Skeletal muscle tissue (tissue), 5 donors: ENCODE results near the gene FLRT3. TPM values are rescaled to one million over a fixed set of nuclear protein-coding genes. Genes with fewer than 3 reads are reported as not detected.

Source experiments
- H3K27ac ChIP-seq: one replicate; pipeline ENCODE4 v1.7.0; 2013; ENCODE audit warnings: mild to moderate bottlenecking, low read depth, low read length, inconsistent platforms
- H3K27me3 ChIP-seq, 3 donors: one replicate each; pipeline ENCODE4 v1.7.0; 2013; ENCODE audit warnings: low read length in 3 of 3; ENCODE audit not compliant: control insufficient read depth in 3 of 3, insufficient read depth in 3 of 3
- H3K36me3 ChIP-seq, 3 donors: one replicate each; pipeline ENCODE4 v1.7.0; 2013; ENCODE audit warnings: low read length in 3 of 3; ENCODE audit not compliant: control insufficient read depth in 3 of 3, insufficient read depth in 3 of 3
- H3K4me1 ChIP-seq, 3 donors: one replicate each; pipeline ENCODE4 v1.7.0; 2013; ENCODE audit warnings: low read length in 3 of 3, mild to moderate bottlenecking in 3 of 3; ENCODE audit not compliant: control insufficient read depth in 3 of 3, insufficient read depth in 3 of 3
- H3K4me3 ChIP-seq, 3 donors: one replicate each; pipeline ENCODE4 v1.7.0; 2013; ENCODE audit warnings: low read length in 3 of 3
- H3K9ac ChIP-seq, 3 donors: one replicate each; pipeline ENCODE4 v1.7.0; 2013; ENCODE audit warnings: low read length in 3 of 3, mild to moderate bottlenecking in 3 of 3, moderate library complexity in 2 of 3, low read depth in 1 of 3
- H3K9me3 ChIP-seq, 3 donors: one replicate each; pipeline ENCODE4 v1.7.0; 2013; ENCODE audit warnings: low read length in 3 of 3; ENCODE audit not compliant: control insufficient read depth in 3 of 3
- small RNA-seq: library from RNA; depleted of rRNA; stranded (forward); fragments of <200 nt; gene quantifications from one replicate; pipeline ENCODE3, GENCODE V24; 2014
- total RNA-seq: library from RNA; depleted of rRNA; stranded (reverse); fragments of >200 nt; gene quantifications from one replicate; pipeline ENCODE4 v1.2.3, GENCODE V29; 2014
- donor health status: Osteomylitis.

The FLRT3 gene
- total RNA-seq, 1 donor from 2014 or later: 9.4 TPM

- Histone ChIP-seq H3K9ac (no peak overlapping the region), H3K27me3 (no peaks in the 10 kb centered on the region)
Measured at GRCh38 chr20:14299831-14300230, 37.6 kb downstream of the FLRT3 start.

DNA sequence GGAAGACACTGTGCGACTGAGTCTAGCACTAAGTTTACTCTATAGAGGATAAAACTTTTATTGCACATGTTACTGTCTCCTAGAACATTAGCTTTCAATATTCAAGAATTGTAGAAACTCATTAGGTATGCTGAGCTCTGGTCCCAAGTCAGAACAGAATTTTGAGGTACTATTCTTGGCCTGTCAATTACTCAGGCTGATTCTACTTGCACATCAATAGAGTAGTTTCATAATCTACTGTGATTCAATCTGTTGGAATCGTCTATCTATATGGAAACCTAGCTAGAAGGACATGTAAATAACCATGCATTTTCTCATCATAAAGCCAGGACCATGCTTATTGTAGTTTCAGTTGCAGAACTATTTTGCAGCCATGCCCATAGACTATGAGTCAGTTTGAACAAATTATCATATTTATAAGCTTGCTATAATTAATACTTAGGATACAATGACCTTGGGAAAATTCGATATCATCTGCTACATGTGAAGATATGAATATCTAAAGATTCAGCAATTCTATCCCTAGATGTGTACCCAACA lies 41.6 kb downstream of the FLRT3 start:
- H3K4me1 ChIP-seq: no peaks in the 10 kb centered on the region
- H3K36me3 ChIP-seq: no peaks in the 10 kb centered on the region
- no peaks in the 10 kb centered on the region for H3K27me3 ChIP-seq
- H3K27ac ChIP-seq: no peak overlapping the region
- no peak overlapping the region for H3K4me3 ChIP-seq
- no peaks in the 10 kb centered on the region for H3K9me3 ChIP-seq
- H3K9ac ChIP-seq: no peak overlapping the region

More at GRCh38 chr20:14299831-14300230, 37.6 kb downstream of the FLRT3 start:
- Histone ChIP-seq H3K27ac (no peak overlapping the region), H3K4me1 (no peaks in the 10 kb centered on the region), H3K36me3 (no peaks in the 10 kb centered on the region), H3K9me3 (no peaks in the 10 kb centered on the region), H3K4me3 (no peak overlapping the region)

GRCh38 chr20:14295238-14295637 lies 42.2 kb downstream of the FLRT3 start:
- no peaks in the 10 kb centered on the region for H3K9me3 ChIP-seq

DNA sequence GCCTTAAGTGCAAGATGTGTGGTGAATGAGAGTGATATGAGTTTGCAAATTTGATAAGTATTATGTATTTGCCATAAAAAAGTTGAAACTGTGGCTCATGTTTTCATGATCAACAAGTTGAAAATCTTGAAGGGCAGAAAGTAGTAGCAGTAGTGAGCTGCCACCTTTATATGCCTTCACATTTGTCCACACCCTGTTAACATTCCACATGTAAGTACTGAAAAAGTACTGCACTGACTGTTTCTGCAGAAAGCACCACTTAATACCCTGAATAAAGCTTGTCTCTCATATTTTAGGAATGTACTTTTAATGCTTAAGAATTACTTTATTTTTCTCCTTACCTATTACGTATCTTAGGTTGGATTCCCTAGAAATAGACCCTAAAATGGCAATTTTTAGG lies 45.9 kb downstream of the FLRT3 start:
- H3K4me1 ChIP-seq: no peaks in the 10 kb centered on the region
- no peak overlapping the region for H3K27ac ChIP-seq
- no peak overlapping the region for H3K9ac ChIP-seq
- no peaks in the 10 kb centered on the region for H3K27me3 ChIP-seq
- H3K36me3 ChIP-seq: no peaks in the 10 kb centered on the region
- no peak overlapping the region for H3K4me3 ChIP-seq
- H3K9me3 ChIP-seq: no peaks in the 10 kb centered on the region

More at GRCh38 chr20:14295238-14295637, 42.2 kb downstream of the FLRT3 start:
- Histone ChIP-seq H3K27ac (no peak overlapping the region), H3K36me3 (no peaks in the 10 kb centered on the region), H3K4me1 (no peaks in the 10 kb centered on the region), H3K9ac (no peak overlapping the region), H3K4me3 (no peak overlapping the region), H3K27me3 (no peaks in the 10 kb centered on the region)

GRCh38 chr20:14288341-14289330 lies 48.8 kb downstream of the FLRT3 start:
- Histone ChIP-seq H3K9ac (no peak overlapping the region), H3K4me3 (no peak overlapping the region), H3K36me3 (no peaks in the 10 kb centered on the region), H3K9me3 (no peaks in the 10 kb centered on the region), H3K27me3 (no peaks in the 10 kb centered on the region), H3K4me1 (no peaks in the 10 kb centered on the region), H3K27ac (no peak overlapping the region)

- Histone ChIP-seq H3K27me3 (no peaks in the 10 kb centered on the region), H3K27ac (no peak overlapping the region), H3K36me3 (no peaks in the 10 kb centered on the region)
Measured at GRCh38 chr20:14284443-14284842, 53.0 kb downstream of the FLRT3 start.

GRCh38 chr20:14282140-14282539 lies 55.3 kb downstream of the FLRT3 start:
- Histone ChIP-seq H3K27ac (no peak overlapping the region), H3K27me3 (no peaks in the 10 kb centered on the region)

More at GRCh38 chr20:14284443-14284842, 53.0 kb downstream of the FLRT3 start:
- H3K4me3 ChIP-seq: no peak overlapping the region
- H3K9ac ChIP-seq: no peak overlapping the region
- H3K4me1 ChIP-seq: no peaks in the 10 kb centered on the region
- H3K9me3 ChIP-seq: no peaks in the 10 kb centered on the region

More at GRCh38 chr20:14282140-14282539, 55.3 kb downstream of the FLRT3 start:
- no peaks in the 10 kb centered on the region for H3K9me3 ChIP-seq
- H3K9ac ChIP-seq: no peak overlapping the region
- H3K4me3 ChIP-seq: no peak overlapping the region
- H3K36me3 ChIP-seq: no peaks in the 10 kb centered on the region
- no peaks in the 10 kb centered on the region for H3K4me1 ChIP-seq

Small RNAs within 50 kb of the gene (small RNA-seq; reads per million reads assigned to genes)
- not detected for gene RNU6-228P
